Measurements from ENCODE around the gene KLF4. TPM values are rescaled to one million over a fixed set of nuclear protein-coding genes. Genes with fewer than 3 reads are reported as not detected.

The KLF4 gene
- total RNA-seq, 1 donor from 2014 or later: 10.3 TPM

DNA sequence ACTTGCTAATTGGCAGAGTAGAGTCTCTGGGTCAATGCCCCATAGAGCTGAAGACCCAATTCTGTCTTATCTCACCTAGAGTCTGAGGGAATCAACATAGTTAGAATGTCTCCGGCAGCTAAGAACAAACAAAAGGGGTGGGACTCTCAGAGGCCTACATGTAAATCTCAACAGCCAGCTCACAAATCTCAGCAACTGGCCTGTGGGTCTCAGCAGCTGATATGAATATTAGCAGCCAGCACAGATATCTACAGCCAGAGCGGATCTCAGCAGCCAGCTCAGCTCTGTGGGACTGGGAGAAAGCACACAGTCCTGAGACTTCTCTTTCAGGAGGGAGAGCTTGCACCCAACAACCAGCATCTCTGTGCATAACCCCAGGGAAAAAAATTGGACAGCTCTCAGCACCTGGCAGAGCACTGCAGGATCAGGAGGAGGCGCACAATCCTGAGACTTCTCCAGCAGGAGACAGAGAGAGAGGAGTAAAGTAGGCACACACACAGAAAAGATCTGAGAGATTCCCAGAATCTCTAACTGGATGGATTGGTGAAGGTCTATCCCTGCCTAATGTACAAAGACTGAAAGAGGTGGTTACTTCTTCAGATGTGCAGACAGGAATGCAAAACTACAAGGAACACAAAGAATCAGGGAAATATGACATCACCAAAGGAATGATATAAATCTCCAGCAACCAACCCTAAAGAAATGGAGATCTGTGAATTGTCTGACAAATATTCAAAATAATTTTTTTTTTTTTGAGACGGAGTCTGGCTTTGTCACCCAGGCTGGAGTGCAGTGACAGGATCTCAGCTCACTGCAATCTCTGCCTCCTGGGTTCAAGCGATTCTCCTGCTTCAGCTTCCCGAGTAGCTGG is 29.2 kb downstream of the KLF4 start:
- no peak for DNase-seq (ENCODE audit: extremely low read depth, low read depth, low spot score)

DNA sequence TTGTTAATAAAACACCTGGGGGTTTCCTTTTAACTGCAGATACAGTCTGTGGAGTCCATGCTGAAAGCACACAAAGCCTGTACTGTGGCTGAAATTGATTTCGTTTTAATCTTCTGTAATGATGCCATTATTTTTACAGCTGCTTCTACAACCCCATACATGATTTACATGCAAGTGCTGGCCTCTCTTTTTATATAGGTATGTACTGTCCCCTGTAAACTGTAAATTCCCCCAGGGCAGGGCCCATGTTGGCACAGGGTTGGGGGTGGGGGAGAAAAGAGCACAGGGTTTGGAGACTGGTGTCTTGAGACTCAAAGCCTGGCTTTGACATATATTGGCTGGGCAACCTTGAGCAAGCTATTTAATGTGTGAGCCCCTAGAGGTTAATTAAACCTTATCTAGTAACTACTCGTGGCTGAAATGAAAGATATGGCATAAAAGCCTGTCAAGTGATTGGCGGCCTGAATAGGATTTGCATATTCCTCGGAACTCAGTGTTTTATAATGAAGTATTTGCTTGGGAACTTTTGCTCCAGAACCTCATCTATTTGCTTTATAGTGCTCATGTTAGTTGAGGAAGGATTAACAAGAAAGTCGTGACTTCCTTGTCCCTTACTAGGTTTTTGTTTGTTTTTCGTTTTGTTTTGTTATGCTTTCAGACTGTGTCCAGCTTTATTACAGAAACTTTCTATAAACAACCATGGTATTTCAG is 34.0 kb downstream of the KLF4 start:
- DNase-seq (ENCODE audit: extremely low read depth, low read depth, low spot score): no peak

DNA sequence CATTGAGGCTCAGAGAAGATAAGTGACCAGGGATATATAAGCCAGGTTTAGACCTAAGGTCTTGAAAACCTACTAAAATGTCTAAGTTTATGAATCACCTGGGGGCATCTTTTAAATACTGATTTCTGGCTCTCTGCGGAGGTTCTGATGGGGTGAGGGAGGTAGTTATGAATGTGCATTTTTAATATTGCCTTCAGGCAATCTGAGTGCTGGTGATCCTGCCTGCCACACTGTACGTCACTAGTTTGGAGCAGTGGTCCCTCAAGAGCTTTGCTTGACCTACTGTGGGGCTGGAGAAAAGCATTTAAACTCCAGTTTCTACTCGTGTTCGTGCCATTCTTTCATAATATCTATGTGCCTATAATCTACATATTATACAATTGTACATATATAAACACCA is 36.1 kb downstream of the KLF4 start:
- DNase-seq (ENCODE audit: extremely low read depth, low read depth, low spot score): no peak

DNA sequence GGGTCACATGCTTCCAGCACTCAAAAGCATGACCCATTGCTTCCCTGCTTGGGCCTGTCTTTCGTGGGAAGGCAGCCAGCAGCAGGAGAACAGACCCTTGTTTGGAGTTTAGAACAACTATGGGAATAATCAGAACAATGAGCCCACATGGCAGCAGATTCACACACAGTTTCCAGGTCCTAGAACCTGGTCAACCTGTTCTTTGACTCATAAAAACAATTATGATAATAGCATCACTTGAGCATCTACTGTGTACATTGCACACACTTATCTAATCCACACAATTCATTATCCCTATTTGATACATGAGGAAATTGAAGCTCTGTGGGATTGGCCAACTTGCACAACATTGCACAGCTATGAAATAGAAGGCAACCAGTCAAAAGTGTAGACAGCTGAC is 41.7 kb downstream of the KLF4 start:
- no peak for DNase-seq (ENCODE audit: extremely low read depth, low read depth, low spot score)

DNA sequence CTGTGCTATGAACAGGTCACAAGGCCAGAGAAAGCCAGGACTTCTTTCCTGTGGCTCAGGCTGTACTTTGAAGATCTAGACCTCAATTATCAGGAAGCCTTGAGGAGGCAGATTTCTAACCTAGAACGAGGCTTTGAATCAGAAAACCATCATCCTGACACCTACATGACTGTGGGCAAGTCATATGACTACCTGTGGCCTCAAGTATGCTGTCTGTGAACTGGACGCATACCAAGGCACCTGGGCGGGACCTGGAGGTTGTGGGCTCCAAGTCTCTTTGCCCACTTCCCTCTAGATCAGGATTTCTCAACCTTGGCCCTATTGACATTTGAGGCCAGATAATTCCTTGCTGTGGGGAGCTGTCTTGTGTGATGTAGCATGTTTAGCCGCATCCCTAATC is 42.5 kb downstream of the KLF4 start:
- DNase-seq (ENCODE audit: extremely low read depth, low read depth, low spot score): no peak

DNA sequence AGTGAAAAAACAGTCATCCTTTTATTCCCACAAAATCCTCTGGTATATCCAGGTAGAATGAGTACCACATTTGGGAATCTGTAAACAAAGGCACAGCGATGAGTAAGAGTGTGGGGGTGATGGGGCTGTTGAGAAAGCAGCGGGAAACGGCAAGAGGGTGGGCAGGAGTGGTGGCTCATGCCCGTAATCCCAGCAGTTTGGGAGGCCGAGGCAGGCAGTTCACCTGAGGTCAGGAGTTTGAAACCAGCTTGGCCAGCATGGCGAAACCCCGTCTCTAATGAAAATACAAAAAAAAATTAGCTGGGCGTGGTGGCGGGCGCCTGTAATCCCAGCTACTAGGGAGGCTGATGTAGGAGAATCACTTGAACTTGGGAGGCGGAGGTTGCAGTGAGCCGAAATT is 43.1 kb downstream of the KLF4 start:
- no peak for DNase-seq (ENCODE audit: extremely low read depth, low read depth, low spot score)

DNA sequence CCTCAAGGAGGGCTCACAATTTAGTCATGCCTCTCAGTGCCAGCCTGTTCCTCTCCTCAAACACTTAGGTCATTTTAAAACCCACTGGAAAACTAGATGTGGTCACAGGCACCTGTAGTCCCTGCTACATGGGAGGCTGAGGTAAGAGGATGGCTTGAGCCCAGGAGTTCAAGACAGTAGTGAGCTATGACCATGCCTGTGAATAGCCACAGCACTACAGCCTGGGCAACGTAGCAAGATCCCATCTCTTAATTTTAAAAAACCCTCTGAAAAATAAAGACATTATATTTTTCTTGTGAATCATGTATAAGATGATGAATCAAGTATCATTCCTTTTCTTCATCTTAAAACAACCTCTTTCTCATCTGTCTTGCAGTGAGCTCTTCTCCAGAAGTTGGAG is 45.8 kb downstream of the KLF4 start:
- no peak for DNase-seq (ENCODE audit: extremely low read depth, low read depth, low spot score)

DNA sequence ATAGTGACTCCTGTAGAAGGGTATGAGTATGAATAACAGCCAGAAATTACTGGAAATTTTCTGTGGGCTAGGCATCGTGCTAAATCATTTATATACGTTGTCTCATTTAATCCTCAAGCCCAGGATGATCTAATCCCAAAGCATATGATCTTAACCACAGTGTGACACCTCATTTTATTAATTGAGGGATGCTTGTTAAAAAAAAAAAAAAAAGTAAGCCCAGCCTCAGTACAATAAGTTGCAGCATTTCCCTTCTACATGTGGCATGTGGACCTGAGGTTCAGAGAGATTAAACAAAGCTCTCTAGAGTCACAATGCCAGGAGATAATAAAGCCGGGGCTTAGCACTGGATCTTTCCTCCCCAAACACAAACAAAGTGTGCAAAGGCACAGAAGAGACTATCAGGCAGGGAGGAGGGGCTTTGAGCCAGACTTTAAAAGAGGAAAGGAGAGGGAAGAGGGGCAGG is 49.5 kb downstream of the KLF4 start:
- no peak for DNase-seq (ENCODE audit: extremely low read depth, low read depth, low spot score)

DNA sequence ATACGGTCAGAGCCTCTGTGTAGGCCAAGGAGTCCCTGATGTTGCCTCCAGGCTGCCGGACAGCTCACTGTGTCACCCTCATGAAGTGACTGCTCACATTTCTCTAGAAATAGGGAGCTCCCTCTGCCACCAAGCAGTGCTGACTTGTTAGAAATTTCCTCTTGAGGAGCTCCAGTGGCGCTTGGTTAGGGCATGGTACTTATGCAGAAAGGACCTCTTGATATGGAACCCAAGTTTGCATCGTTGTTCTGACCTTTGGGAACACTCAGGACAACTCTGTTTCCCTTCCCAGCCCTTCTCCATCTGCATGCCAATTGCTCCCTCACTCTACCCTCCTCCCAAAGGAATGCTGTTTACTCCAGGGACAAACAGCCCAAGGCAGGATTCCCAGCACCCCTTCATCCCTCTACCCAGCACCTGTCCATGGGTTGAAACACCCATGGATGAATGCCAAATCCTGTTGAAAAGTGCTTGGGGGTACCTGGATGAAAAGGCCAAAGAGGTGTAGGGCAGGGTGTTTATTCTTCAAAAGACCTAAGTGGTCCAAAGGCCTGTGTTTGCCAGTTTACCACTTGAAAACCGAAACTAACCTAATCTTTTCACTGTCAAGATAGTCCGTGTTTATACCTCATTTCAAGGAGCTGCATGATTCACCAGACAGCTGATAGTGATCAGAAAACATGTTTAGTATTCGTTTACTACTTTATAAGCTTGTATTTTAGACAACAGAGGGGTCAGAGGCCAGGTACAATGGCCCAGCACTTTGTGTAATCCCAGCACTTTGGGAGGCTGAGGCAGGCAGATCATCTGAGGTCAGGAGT is 51.1 kb downstream of the KLF4 start:
- no peak for DNase-seq (ENCODE audit: extremely low read depth, low read depth, low spot score)

DNA sequence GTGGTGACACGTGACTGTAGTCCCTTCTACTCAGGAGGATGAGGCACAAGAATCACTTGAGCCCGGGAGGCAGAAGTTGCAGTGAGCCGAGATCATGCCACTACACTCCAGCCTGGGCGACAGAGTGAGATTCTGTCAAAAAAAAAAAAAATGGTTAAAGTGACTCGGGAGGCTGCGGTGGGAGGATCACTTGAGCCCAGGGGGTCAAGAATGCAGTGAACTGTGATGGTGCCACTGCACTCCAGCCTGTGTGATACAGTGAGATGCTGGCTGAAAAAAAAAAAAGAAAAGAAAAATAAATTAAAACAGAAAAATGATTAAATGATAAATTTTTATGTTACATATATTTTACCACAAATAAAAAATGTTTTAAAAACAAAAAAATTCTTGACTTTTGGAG is 51.9 kb downstream of the KLF4 start:
- DNase-seq (ENCODE audit: extremely low read depth, low read depth, low spot score): no peak

DNA sequence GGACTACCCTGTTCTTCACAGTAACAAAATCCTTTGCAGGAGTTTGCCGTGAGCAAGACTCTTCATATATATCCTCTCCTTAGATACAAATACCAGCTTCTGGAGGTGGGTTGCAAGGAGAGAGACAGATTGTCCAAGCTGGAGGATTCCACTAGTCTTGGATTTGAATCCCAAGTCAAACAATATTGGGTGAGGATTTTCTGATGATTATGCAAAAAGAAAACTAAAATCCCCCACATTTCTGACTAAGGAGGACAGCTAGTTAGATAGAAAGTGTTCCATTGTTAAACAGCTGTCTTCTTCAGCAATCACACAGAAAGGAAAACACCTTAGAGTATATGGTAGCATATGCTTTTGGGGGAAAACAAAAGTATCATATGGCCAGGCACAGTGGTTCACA is 54.2 kb downstream of the KLF4 start:
- no peak for DNase-seq (ENCODE audit: extremely low read depth, low read depth, low spot score)

Other genes starting within 250 kb of the KLF4 start
- gene RAD23B, start 206.5 kb downstream of the KLF4 start, total RNA-seq: 72.6 and 85.6 TPM in 2 replicates

Data from glomerular endothelial cell (primary cell).